Lung (tissue), 12 donors: ENCODE results near the gene SNIP1. TPM values are rescaled to one million over a fixed set of nuclear protein-coding genes. Genes with fewer than 3 reads are reported as not detected.

Source experiments
- ATAC-seq: fragments of 200-7000 bp; cut with Tn5 transposase; one replicate; pipeline ENCODE4 v1.9.1; 2020; ENCODE audit warnings: moderate number of reproducible peaks; ENCODE audit not compliant: insufficient read depth, low FRiP score
- DNase-seq, 3 donors: peaks; one replicate each; pipeline ENCODE4 v3.0.0-alpha.2; 2013 to 2017
- H3K27ac ChIP-seq, 2 donors: one replicate each; pipeline ENCODE4 v1.5.1; 2013; ENCODE audit warnings: mild to moderate bottlenecking in 2 of 2, moderate library complexity in 2 of 2, control low read depth in 1 of 2, inconsistent platforms in 1 of 2, low read depth in 1 of 2, low read length in 1 of 2
- H3K27me3 ChIP-seq, 3 donors: one replicate each; pipeline ENCODE4 v1.5.1; 2013; ENCODE audit warnings: low read length in 2 of 3; ENCODE audit not compliant: control insufficient read depth in 3 of 3, insufficient read depth in 3 of 3
- H3K36me3 ChIP-seq, 4 donors: one replicate each; pipeline ENCODE4 v1.5.1; 2013; ENCODE audit warnings: low read length in 4 of 4, mild to moderate bottlenecking in 1 of 4, moderate library complexity in 1 of 4; ENCODE audit not compliant: control insufficient read depth in 4 of 4, insufficient read depth in 4 of 4
- H3K4me1 ChIP-seq, 5 donors: one replicate each; pipeline ENCODE4 v1.5.1; 2013; ENCODE audit warnings: low read length in 5 of 5, mild to moderate bottlenecking in 2 of 5, moderate library complexity in 1 of 5; ENCODE audit not compliant: control insufficient read depth in 5 of 5, insufficient read depth in 5 of 5
- H3K4me3 ChIP-seq: one replicate; pipeline ENCODE4 v1.5.1; 2013; ENCODE audit warnings: mild to moderate bottlenecking, control low read depth, moderate library complexity
- H3K9ac ChIP-seq, 2 donors: one replicate each; pipeline ENCODE4 v1.5.1; 2013; ENCODE audit warnings: low read length in 2 of 2, control low read depth in 1 of 2; ENCODE audit not compliant: insufficient read depth in 1 of 2
- H3K9me3 ChIP-seq, 4 donors: one replicate each; pipeline ENCODE4 v1.5.1; 2013; ENCODE audit warnings: low read length in 3 of 4, mild to moderate bottlenecking in 1 of 4, moderate library complexity in 1 of 4; ENCODE audit not compliant: control insufficient read depth in 4 of 4, insufficient read depth in 3 of 4
- WGBS, 2 donors: extraction: QIAGEN DNeasy Blood & Tissue Kit; methylation state at CpG; one replicate each; pipeline ENCODE4 v1.1.7; 2013; 5-methylcytosine and 5-hydroxymethylcytosine counted together
- polyA plus RNA-seq, 2 donors: library from polyadenylated mRNA; stranded (reverse); fragments of 200-250 nt; gene quantifications; one replicate each; pipeline ENCODE4 v1.2.1, GENCODE V29; 2013
- total RNA-seq, 2 donors: library from RNA; depleted of rRNA in 1 of 2; stranded (reverse); fragments of >200 nt in 1 of 2; gene quantifications; one replicate each; pipeline ENCODE4 v1.2.1, GENCODE V29; 2014 to 2021
- TF ChIP-seq, protein P1 (sequence below): IDR thresholded peaks from 2 replicates; pipeline ENCODE4 v1.5.1; 2012; ENCODE audit warnings: mild to moderate bottlenecking; ENCODE audit errors: control extremely low read depth, extremely low read depth
- donor health status: control.
- donor health status: control.
- donor health status: Bipolar disorder and iron deficiency.
- donor health status: healthy.
- donor health status: DM: yes; HTN: yes; CAD: no.

The SNIP1 gene
- total and polyA plus RNA-seq, 4 donors: 4.5 to 22.4 (median 9.8) TPM

- 92 to 98% methylated on average over 6 of the region's 6 CpGs for WGBS, 2 donors
- TF ChIP-seq, protein P1, sequence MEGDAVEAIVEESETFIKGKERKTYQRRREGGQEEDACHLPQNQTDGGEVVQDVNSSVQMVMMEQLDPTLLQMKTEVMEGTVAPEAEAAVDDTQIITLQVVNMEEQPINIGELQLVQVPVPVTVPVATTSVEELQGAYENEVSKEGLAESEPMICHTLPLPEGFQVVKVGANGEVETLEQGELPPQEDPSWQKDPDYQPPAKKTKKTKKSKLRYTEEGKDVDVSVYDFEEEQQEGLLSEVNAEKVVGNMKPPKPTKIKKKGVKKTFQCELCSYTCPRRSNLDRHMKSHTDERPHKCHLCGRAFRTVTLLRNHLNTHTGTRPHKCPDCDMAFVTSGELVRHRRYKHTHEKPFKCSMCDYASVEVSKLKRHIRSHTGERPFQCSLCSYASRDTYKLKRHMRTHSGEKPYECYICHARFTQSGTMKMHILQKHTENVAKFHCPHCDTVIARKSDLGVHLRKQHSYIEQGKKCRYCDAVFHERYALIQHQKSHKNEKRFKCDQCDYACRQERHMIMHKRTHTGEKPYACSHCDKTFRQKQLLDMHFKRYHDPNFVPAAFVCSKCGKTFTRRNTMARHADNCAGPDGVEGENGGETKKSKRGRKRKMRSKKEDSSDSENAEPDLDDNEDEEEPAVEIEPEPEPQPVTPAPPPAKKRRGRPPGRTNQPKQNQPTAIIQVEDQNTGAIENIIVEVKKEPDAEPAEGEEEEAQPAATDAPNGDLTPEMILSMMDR: no peak
- Histone ChIP-seq H3K9ac (no peak overlapping the region), H3K4me3 (no peak overlapping the region), H3K36me3 (peaks cover 18 to 24% (median 24%) of the 10 kb centered on the region in 4 donors), H3K9me3 (no peaks in the 10 kb centered on the region), H3K27ac (no peak overlapping the region), H3K4me1 (peaks cover 0 to 14% (median 6%) of the 10 kb centered on the region in 5 donors), H3K27me3 (no peaks in the 10 kb centered on the region)
- ATAC-seq: no peak
- no peak for DNase-seq
Measured at GRCh38 chr1:37549341-37549740, 4.8 kb downstream of the SNIP1 start.

DNA sequence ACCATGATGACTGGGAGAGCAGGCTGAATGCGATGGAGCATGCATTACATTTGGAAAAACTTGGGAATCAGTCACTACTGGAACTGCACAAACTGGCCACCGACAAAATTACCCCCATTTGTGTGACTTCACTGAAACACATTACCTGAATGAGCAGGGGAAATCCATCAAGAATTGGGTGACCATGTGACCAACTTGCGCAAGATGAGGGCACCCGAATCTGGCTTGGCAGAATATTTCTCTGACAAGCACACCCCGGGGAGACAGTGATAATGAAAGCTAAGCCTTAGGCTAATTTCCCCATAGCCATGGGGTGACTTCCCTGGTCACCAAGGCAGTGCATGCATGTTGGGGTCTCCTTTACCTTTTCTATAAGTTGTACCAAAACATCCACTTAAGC, 9.1 kb downstream of the SNIP1 start:
- no peak overlapping the region for H3K27ac ChIP-seq
- no peak for ATAC-seq
- no peaks in the 10 kb centered on the region for H3K4me1 ChIP-seq
- no peak for DNase-seq
- peaks cover 15 to 36% (median 21%) of the 10 kb centered on the region in 4 donors for H3K36me3 ChIP-seq
- TF ChIP-seq, protein P1: no peak
- H3K9me3 ChIP-seq: no peaks in the 10 kb centered on the region
- no peak overlapping the region for H3K4me3 ChIP-seq
- H3K9ac ChIP-seq: no peak overlapping the region
- H3K27me3 ChIP-seq: no peaks in the 10 kb centered on the region
- WGBS, 2 donors: 72 to 77% methylated on average over 5 of the region's 5 CpGs

DNA sequence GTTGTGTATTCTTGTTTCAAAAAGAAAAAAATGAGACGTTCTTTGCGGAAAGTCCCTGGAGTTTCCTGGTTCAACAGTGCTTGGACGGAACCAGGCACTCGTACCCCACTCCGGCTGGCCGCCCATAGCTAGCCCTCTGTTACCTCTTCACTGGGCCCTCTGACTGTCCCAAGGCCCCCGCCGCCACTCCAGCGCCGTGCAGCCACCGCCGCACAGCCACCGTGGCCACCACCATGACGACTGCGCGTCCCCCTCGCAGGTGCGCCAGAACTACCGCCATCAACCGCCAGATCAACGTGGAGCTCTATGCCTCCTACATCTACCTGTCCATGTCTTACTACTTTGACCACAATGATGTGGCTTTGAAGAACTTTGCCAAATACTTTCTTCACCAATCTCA, 9.6 kb downstream of the SNIP1 start:
- H3K36me3 ChIP-seq: peaks cover 16 to 40% (median 25%) of the 10 kb centered on the region in 4 donors
- 97 to 98% methylated on average over 21 of the region's 21 CpGs for WGBS, 2 donors
- TF ChIP-seq, protein P1: no peak

More for the DNA sequence above, 9.6 kb downstream of the SNIP1 start:
- DNase-seq (no peak), ATAC-seq (no peak)
- Histone ChIP-seq H3K9ac (no peak overlapping the region), H3K27ac (no peak overlapping the region), H3K9me3 (no peaks in the 10 kb centered on the region), H3K4me1 (no peaks in the 10 kb centered on the region), H3K4me3 (no peak overlapping the region), H3K27me3 (no peaks in the 10 kb centered on the region)
